Karpas-422 (cell line): Measurements from ENCODE around the gene PCCA. TPM values are rescaled to one million over a fixed set of nuclear protein-coding genes. Genes with fewer than 3 reads are reported as not detected.

Source experiments
- DNase-seq: peaks from one replicate; pipeline ENCODE4 v3.0.0-alpha.2; 2015
- H2AFZ ChIP-seq: fragments of 200-600 bp; sonication (generic); 2 replicates; pipeline ENCODE4 v1.6.1; 2014; ENCODE audit warnings: antibody characterized with exemption, low read length, mixed read lengths
- H3K27ac ChIP-seq: fragments of 200-600 bp; sonication (generic); 2 replicates; pipeline ENCODE4 v1.5.1; 2014; ENCODE audit warnings: mild to moderate bottlenecking, low read length, moderate library complexity
- H3K27me3 ChIP-seq: fragments of 200-600 bp; sonication (generic); 2 replicates; pipeline ENCODE4 v1.6.1; 2014; ENCODE audit warnings: low read length, mixed read lengths
- H3K36me3 ChIP-seq: fragments of 200-600 bp; sonication (generic); 2 replicates; pipeline ENCODE4 v1.6.1; 2014; ENCODE audit warnings: low read length, mixed read lengths; ENCODE audit not compliant: insufficient read depth
- H3K4me1 ChIP-seq: fragments of 200-600 bp; sonication (generic); 2 replicates; pipeline ENCODE4 v1.6.1; 2014; ENCODE audit warnings: mild to moderate bottlenecking, low read length, mixed read lengths
- H3K4me2 ChIP-seq: fragments of 200-600 bp; sonication (generic); 2 replicates; pipeline ENCODE4 v1.6.1; 2014; ENCODE audit warnings: low read length, low read depth, mild to moderate bottlenecking; ENCODE audit not compliant: poor library complexity, severe bottlenecking
- H3K4me3 ChIP-seq: fragments of 200-600 bp; sonication (generic); 2 replicates; pipeline ENCODE4 v1.5.1; 2014; ENCODE audit warnings: mild to moderate bottlenecking, antibody characterized with exemption, low read length, mixed read lengths
- H3K79me2 ChIP-seq: fragments of 200-600 bp; sonication (generic); 2 replicates; pipeline ENCODE4 v1.6.1; 2014; ENCODE audit warnings: mild to moderate bottlenecking, low read length, mixed read lengths
- H3K9ac ChIP-seq: fragments of 200-600 bp; sonication (generic); 2 replicates; pipeline ENCODE4 v1.6.0; 2014; ENCODE audit warnings: low read length
- H3K9me2 ChIP-seq: fragments of 200-600 bp; sonication (generic), shearing (Covaris generic); replicated peaks from 2 replicates; pipeline ENCODE4 v1.6.0; 2014; ENCODE audit warnings: mild to moderate bottlenecking, low read length, moderate library complexity; ENCODE audit not compliant: insufficient read depth
- H3K9me3 ChIP-seq: fragments of 300-700, 200-600 bp; sonication (generic); 2 replicates; pipeline ENCODE4 v1.6.1; 2014; ENCODE audit warnings: low read length, mixed read lengths
- H4K20me1 ChIP-seq: fragments of 200-600 bp; sonication (generic); 2 replicates; pipeline ENCODE4 v1.6.1; 2014; ENCODE audit warnings: mild to moderate bottlenecking, antibody characterized with exemption, low read length, low read depth; ENCODE audit not compliant: insufficient read depth
- total RNA-seq: library from RNA; depleted of rRNA; stranded (reverse); fragments of >200 nt; shearing (Covaris generic); gene quantifications from 2 replicates; pipeline ENCODE4 v1.2.3, GENCODE V29; 2014; ENCODE audit warnings: low replicate concordance

Gene PCCA
- total RNA-seq, 1 experiment from 2014 or later: 7.0 TPM

DNA sequence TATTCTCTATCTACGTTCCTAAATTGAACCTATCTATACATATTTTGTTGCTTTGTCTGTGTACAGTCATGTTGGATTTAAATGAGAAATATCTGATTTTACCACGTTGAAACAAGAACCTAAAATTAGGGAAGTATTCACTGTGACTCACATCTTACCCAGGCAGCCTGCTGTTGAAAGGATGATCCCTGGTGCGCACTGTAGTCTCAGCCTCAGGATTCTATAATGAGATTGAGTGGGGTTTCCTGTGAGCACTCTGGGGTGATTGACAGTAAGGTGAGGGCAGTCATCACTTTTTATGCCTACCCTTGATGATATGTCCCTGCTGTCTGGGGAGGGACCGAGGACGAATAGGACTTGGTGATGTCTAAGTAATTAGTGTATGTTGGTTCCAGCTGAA is 35.4 kb downstream of the PCCA start:
- no peaks in the 10 kb centered on the region for H3K4me1 ChIP-seq
- H3K4me2 ChIP-seq: no peak overlapping the region
- H3K36me3 ChIP-seq: no peaks in the 10 kb centered on the region
- no peaks in the 10 kb centered on the region for H4K20me1 ChIP-seq
- no peaks in the 10 kb centered on the region; the same call in 1 of the 2 replicates for H3K9me3 ChIP-seq
- no peak overlapping the region for H3K4me3 ChIP-seq
- H3K79me2 ChIP-seq: no peaks in the 10 kb centered on the region
- H3K9me2 ChIP-seq: no peaks in the 10 kb centered on the region
- no peak overlapping the region for H2AFZ ChIP-seq
- DNase-seq: no peak
- no peak overlapping the region for H3K27ac ChIP-seq
- peaks cover 6% of the 10 kb centered on the region for H3K27me3 ChIP-seq
- H3K9ac ChIP-seq: no peak overlapping the region

DNA sequence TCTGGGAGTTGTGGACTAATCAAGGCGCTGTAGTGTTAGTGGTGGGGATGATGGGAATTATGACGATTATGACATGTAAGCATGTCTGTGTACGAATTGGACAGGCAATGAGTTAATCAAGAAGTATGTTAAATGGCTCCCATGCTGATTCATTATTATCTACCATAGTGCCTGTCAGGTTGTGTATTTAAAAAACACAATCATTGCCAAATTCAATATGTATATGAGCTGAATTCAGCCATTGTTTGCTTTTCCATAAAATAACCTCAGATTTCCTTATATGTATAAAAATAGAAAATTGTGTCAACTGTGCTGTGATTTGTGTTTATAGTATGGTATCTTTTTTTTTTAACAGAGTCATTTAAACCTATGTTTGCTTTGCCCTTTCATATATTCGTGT is 37.1 kb downstream of the PCCA start:
- H3K27me3 ChIP-seq: peaks cover 6% of the 10 kb centered on the region
- no peak overlapping the region for H3K27ac ChIP-seq
- no peaks in the 10 kb centered on the region for H3K36me3 ChIP-seq
- no peak for DNase-seq
- H4K20me1 ChIP-seq: no peaks in the 10 kb centered on the region
- H3K79me2 ChIP-seq: no peaks in the 10 kb centered on the region
- no peaks in the 10 kb centered on the region for H3K9me2 ChIP-seq
- H3K9me3 ChIP-seq: no peaks in the 10 kb centered on the region; the same call in 1 of the 2 replicates
- H3K9ac ChIP-seq: no peak overlapping the region
- no peak overlapping the region for H2AFZ ChIP-seq
- no peak overlapping the region for H3K4me2 ChIP-seq
- H3K4me3 ChIP-seq: no peak overlapping the region
- H3K4me1 ChIP-seq: peaks cover 8% of the 10 kb centered on the region

DNA sequence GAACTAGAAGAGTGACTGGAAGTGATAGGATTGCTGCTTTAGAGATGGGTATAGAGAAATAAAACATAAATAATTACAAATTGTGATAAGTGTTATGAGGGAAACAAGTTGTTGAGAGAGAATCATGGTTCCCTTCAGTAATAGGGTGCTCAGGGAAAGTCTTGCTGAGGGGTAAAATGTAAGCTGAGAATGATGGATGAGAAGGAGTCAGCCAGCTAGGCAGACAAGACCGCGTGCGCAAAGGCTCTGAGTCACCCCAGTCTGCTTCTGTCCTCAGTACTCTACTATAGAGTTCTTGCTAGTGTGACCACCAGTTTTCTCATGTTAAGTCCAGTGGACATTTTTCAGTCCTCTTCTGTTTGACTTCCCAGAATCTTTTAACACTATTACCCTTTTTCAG is 39.5 kb downstream of the PCCA start:
- Histone ChIP-seq H3K4me3 (no peak overlapping the region), H4K20me1 (no peaks in the 10 kb centered on the region), H2AFZ (no peak overlapping the region), H3K4me1 (peaks cover 8% of the 10 kb centered on the region), H3K9me3 (no peaks in the 10 kb centered on the region), H3K27me3 (peaks cover 3% of the 10 kb centered on the region; the same call in 1 of the 2 replicates), H3K79me2 (no peaks in the 10 kb centered on the region), H3K27ac (no peak overlapping the region), H3K4me2 (no peak overlapping the region), H3K36me3 (no peaks in the 10 kb centered on the region), H3K9ac (no peak overlapping the region), H3K9me2 (no peaks in the 10 kb centered on the region)
- no peak for DNase-seq

DNA sequence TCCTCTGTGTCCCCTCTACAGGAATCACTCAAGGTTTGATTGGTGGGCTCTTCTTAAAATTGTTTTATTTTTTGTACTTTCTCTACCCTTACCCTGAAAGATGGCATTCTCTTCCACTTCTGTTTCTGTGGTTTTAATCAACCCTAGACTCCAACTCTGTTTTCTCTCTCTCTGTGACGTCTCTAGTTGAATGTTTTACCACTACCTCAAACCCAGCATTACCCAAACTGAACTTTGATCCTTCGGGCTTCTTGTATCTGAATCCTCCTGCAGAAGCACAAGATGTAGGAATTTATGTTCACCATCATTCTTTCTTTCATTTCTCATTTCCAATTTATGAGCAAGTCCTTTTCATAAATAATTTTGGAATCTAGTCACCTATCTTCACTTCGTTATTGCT is 39.9 kb downstream of the PCCA start:
- DNase-seq: no peak
- H4K20me1 ChIP-seq: no peaks in the 10 kb centered on the region
- H3K4me3 ChIP-seq: no peak overlapping the region
- H3K9me3 ChIP-seq: no peaks in the 10 kb centered on the region
- no peaks in the 10 kb centered on the region for H3K79me2 ChIP-seq
- H2AFZ ChIP-seq: peak overlapping the region; percentile 32; the same call in 1 of the 2 replicates
- H3K4me2 ChIP-seq: no peak overlapping the region
- peaks cover 8% of the 10 kb centered on the region for H3K4me1 ChIP-seq
- H3K27ac ChIP-seq: no peak overlapping the region
- H3K36me3 ChIP-seq: no peaks in the 10 kb centered on the region
- no peaks in the 10 kb centered on the region for H3K27me3 ChIP-seq
- H3K9ac ChIP-seq: no peak overlapping the region
- H3K9me2 ChIP-seq: no peaks in the 10 kb centered on the region

DNA sequence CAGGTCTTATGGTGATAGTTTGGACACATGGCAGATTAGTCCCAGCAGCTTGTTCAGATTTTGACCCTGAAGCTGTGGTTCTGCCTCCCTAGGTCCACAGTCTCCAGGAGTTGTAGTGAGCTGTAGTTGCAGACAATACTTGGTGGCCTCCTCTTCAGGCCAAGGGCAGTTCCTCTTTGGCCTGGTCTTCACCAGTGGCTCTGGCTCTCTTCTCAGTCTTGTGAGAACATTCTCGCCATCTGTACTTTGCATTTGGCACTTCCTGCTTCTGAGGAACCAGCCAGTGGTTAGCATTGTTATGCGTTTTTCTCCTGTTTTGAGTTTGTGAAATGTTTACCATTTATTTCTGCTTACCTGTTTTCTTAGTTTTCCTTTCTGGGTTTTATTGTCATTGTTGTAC is 40.7 kb downstream of the PCCA start:
- Histone ChIP-seq H2AFZ (no peak overlapping the region; the same call in 1 of the 2 replicates), H3K4me3 (no peak overlapping the region), H3K27ac (no peak overlapping the region), H3K4me2 (no peak overlapping the region), H3K36me3 (no peaks in the 10 kb centered on the region), H3K27me3 (no peaks in the 10 kb centered on the region), H3K79me2 (no peaks in the 10 kb centered on the region), H3K9ac (no peak overlapping the region), H3K9me2 (no peaks in the 10 kb centered on the region), H3K4me1 (peaks cover 8% of the 10 kb centered on the region), H3K9me3 (no peaks in the 10 kb centered on the region), H4K20me1 (no peaks in the 10 kb centered on the region)
- peak; percentile 43 for DNase-seq

DNA sequence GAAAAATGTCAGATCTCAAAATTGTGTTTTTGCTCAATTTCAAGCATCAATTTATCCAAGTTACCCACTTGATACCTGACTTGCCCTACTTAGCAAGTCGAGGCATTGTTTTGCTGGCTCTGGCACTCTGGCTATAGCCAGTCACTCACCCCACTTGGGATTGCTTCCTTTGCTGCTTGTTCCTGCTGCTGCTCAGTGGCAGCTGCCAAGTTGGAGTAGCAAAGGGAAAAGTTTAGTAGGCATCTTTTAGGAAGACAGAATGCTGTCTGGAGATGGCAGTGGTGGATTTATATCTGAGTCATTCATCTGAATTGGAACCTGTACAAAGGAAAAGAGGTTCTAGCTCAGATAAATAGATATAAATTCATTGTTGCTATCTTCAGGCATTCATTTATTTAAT is 41.2 kb downstream of the PCCA start:
- no peak overlapping the region for H3K27ac ChIP-seq

DNA sequence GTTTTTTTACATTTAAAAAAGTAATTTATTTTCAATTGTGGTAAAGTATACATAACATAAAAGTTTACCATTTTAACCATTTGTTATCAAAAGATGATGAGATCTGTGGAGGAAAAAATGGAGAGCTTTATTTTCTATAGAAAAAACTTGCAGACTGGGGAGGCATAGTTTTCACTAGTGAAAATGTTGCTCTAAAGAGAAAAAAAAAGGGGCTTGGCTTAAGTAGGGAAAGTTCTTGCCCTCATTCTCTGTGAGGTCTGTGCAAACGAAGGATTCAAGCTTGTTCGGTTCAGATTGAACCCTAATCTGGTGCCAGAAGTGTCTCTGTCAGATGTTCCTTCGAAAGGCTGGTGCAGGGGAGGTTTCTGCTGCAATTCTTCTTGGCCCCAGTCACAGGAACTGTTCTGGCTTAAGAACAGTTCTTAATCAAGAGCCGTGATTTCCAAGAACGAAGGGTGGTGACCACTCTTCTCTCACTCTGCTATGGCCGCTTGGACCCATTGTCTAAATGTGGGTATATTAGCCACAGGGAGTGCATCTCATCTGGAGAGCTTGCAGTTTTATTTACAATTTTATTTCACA is 42.1 kb downstream of the PCCA start:
- Histone ChIP-seq H3K79me2 (no peaks in the 10 kb centered on the region), H3K4me1 (peaks cover 8% of the 10 kb centered on the region), H3K9ac (no peak overlapping the region), H3K9me2 (no peaks in the 10 kb centered on the region), H3K27me3 (no peaks in the 10 kb centered on the region), H3K9me3 (no peaks in the 10 kb centered on the region), H3K27ac (no peak overlapping the region), H3K4me3 (no peak overlapping the region), H3K4me2 (no peak overlapping the region), H4K20me1 (no peaks in the 10 kb centered on the region), H2AFZ (no peak overlapping the region), H3K36me3 (no peaks in the 10 kb centered on the region)
- DNase-seq: no peak

More for the DNA sequence above, 41.2 kb downstream of the PCCA start:
- Histone ChIP-seq H2AFZ (no peak overlapping the region; the same call in 1 of the 2 replicates), H3K27me3 (no peaks in the 10 kb centered on the region), H3K9me3 (no peaks in the 10 kb centered on the region), H3K4me1 (peaks cover 8% of the 10 kb centered on the region), H3K36me3 (no peaks in the 10 kb centered on the region), H3K4me2 (no peak overlapping the region), H3K79me2 (no peaks in the 10 kb centered on the region), H3K9me2 (no peaks in the 10 kb centered on the region), H4K20me1 (no peaks in the 10 kb centered on the region), H3K4me3 (no peak overlapping the region), H3K9ac (no peak overlapping the region)
- no peak for DNase-seq

DNA sequence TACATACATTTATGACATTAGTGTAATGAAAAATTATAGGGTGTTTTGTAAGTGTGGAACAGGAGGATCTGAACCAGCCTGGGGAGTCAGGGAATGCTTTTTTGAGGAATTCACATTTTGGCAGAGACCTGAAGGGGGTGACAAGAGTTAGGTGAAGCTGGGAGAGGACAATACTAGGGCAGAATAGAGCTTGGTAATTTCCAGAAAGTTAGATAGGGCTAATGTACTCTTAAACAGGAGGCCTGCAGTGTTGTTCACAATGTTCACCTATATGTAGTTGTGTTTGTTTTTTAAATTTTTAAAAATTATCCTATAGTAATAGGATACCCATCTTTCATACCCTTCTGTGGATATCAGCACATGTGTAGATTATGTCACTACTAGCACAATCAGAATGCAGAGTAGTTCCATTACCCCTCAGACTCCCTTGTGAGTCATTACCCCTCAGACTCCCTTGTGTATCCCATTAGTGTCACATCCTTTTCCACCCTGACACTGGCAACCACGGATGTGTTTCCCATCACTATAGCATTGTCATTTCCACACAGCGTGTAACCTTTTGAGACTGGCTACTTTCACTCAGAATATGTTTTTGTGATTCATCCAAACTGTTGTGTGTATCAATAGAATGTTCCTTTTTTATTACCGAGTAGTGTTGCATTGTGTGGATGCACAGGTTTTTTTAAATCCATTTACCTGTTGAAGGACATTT is 43.1 kb downstream of the PCCA start:
- H3K79me2 ChIP-seq: no peaks in the 10 kb centered on the region
- no peak overlapping the region for H3K9ac ChIP-seq
- H3K4me2 ChIP-seq: no peak overlapping the region
- DNase-seq: no peak
- H3K27me3 ChIP-seq: no peaks in the 10 kb centered on the region
- peaks cover 8% of the 10 kb centered on the region for H3K4me1 ChIP-seq
- no peak overlapping the region for H3K27ac ChIP-seq
- H2AFZ ChIP-seq: no peak overlapping the region
- no peaks in the 10 kb centered on the region for H3K9me3 ChIP-seq
- H3K4me3 ChIP-seq: no peak overlapping the region
- no peaks in the 10 kb centered on the region for H3K36me3 ChIP-seq
- H3K9me2 ChIP-seq: no peaks in the 10 kb centered on the region
- H4K20me1 ChIP-seq: no peaks in the 10 kb centered on the region
